Measurements from ENCODE around the gene HJURP.

The HJURP gene

DNA sequence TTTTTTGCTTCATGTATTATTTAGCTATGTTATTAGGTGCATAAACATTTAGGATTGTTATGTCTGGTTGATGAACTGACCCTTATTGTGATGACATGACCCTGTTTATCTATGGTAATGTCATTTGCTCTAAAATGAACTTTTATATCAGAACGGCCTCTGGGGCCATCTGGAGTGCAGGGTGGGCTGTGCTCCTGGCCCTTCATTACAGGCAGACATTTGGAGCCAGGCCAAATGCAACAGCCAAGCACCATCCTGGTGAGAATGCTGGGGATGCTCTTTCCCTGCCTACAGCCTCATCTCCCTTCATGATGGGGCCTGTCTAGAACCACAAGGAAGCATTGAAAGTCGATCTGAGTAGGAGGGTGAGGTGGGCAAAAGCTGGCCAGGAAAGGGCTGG, 38.0 kb downstream of the HJURP start:
- Histone ChIP-seq H3K9ac (ENCODE audit: low read length in 5 of 5) (no peak overlapping the region), H3K27me3 (ENCODE audit: control insufficient read depth in 5 of 5, insufficient read depth in 4 of 5, low read length in 5 of 5) (peaks cover 0 to 2% (median 0%) of the 10 kb centered on the region in 5 donors), H3K36me3 (ENCODE audit: control insufficient read depth in 5 of 5, insufficient read depth in 5 of 5, low read length in 5 of 5) (no peaks in the 10 kb centered on the region), H3K9me3 (ENCODE audit: control insufficient read depth in 5 of 5, low read length in 5 of 5) (peaks cover 0 to 3% (median 0%) of the 10 kb centered on the region in 5 donors), H3K4me3 (ENCODE audit: low read depth in 1 of 5, low read length in 5 of 5) (no peak overlapping the region), H3K4me1 (ENCODE audit: control insufficient read depth in 5 of 5, insufficient read depth in 5 of 5, low read length in 5 of 5) (peaks cover 0 to 28% (median 17%) of the 10 kb centered on the region in 5 donors), H3K27ac (ENCODE audit: low read depth, low read length) (no peak overlapping the region)

GRCh38 chr2:233815861-233816260, 38.5 kb downstream of the HJURP start:
- H3K4me3 ChIP-seq (ENCODE audit: low read depth in 1 of 5, low read length in 5 of 5), result no peak overlapping the region
- H3K27me3 ChIP-seq (ENCODE audit: control insufficient read depth in 5 of 5, insufficient read depth in 4 of 5, low read length in 5 of 5), result peaks cover 0 to 2% (median 0%) of the 10 kb centered on the region in 5 donors
- peaks cover 0 to 28% (median 17%) of the 10 kb centered on the region in 5 donors for H3K4me1 ChIP-seq (ENCODE audit: control insufficient read depth in 5 of 5, insufficient read depth in 5 of 5, low read length in 5 of 5)

DNA sequence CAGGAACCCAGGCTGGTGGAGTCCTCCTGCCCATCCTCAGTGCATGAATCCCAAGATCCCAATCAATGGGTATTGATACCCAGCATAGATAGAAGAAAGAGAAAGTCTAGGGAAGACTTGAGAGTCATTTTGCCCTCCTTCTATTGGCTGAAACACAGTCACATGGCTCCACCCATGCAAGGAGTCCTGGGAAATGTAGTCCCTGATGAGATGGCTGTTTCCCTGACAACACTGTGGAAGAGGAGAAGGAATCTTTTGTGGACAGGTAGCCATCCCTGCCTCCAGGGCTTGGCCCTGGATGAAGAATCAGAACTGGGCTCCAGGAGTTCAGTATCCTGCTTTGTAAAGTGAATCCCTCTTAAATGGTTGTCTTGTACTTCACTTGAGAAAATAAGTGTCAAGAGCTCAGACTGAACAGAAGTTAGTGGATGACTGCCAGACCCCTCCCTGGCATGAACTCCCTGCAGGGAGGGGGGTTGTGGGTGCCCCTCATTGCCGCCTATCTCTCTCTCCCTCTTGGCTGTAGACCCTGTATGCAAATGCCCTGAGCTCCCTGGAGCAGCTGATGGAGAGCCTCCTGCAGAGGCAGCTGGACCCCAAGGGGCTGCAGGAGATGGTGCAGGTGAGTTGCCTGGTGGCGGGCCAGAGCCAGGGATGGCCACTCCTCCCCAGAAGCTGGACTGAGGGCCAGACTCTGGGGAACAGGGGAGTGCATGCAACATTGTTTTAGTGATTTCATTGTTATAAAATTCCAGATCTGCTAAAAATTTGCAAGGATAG, 40.1 kb downstream of the HJURP start:
- H3K9ac ChIP-seq (ENCODE audit: low read length in 5 of 5), result no peak overlapping the region
- H3K4me1 ChIP-seq (ENCODE audit: control insufficient read depth in 5 of 5, insufficient read depth in 5 of 5, low read length in 5 of 5), result peaks cover 0 to 22% (median 17%) of the 10 kb centered on the region in 5 donors
- H3K27me3 ChIP-seq (ENCODE audit: control insufficient read depth in 5 of 5, insufficient read depth in 4 of 5, low read length in 5 of 5), result peaks cover 0 to 2% (median 0%) of the 10 kb centered on the region in 5 donors
- H3K36me3 ChIP-seq (ENCODE audit: control insufficient read depth in 5 of 5, insufficient read depth in 5 of 5, low read length in 5 of 5), result no peaks in the 10 kb centered on the region
- H3K4me3 ChIP-seq (ENCODE audit: low read depth in 1 of 5, low read length in 5 of 5), result no peak overlapping the region
- H3K27ac ChIP-seq (ENCODE audit: low read depth, low read length), result no peak overlapping the region
- H3K9me3 ChIP-seq (ENCODE audit: control insufficient read depth in 5 of 5, low read length in 5 of 5), result peaks cover 0 to 3% (median 0%) of the 10 kb centered on the region in 5 donors

More at GRCh38 chr2:233815861-233816260, 38.5 kb downstream of the HJURP start:
- no peak overlapping the region for H3K27ac ChIP-seq (ENCODE audit: low read depth, low read length)
- H3K36me3 ChIP-seq (ENCODE audit: control insufficient read depth in 5 of 5, insufficient read depth in 5 of 5, low read length in 5 of 5), result no peaks in the 10 kb centered on the region
- peaks cover 0 to 3% (median 0%) of the 10 kb centered on the region in 5 donors for H3K9me3 ChIP-seq (ENCODE audit: control insufficient read depth in 5 of 5, low read length in 5 of 5)
- H3K9ac ChIP-seq (ENCODE audit: low read length in 5 of 5), result no peak overlapping the region

GRCh38 chr2:233813236-233814055, 40.9 kb downstream of the HJURP start:
- Histone ChIP-seq H3K36me3 (ENCODE audit: control insufficient read depth in 5 of 5, insufficient read depth in 5 of 5, low read length in 5 of 5) (no peaks in the 10 kb centered on the region), H3K4me3 (ENCODE audit: low read depth in 1 of 5, low read length in 5 of 5) (no peak overlapping the region), H3K9me3 (ENCODE audit: control insufficient read depth in 5 of 5, low read length in 5 of 5) (peaks cover 0 to 3% (median 0%) of the 10 kb centered on the region in 5 donors), H3K27me3 (ENCODE audit: control insufficient read depth in 5 of 5, insufficient read depth in 4 of 5, low read length in 5 of 5) (peaks cover 0 to 9% (median 0%) of the 10 kb centered on the region in 5 donors), H3K4me1 (ENCODE audit: control insufficient read depth in 5 of 5, insufficient read depth in 5 of 5, low read length in 5 of 5) (peaks cover 0 to 22% (median 17%) of the 10 kb centered on the region in 5 donors), H3K9ac (ENCODE audit: low read length in 5 of 5) (no peak overlapping the region), H3K27ac (ENCODE audit: low read depth, low read length) (no peak overlapping the region)

GRCh38 chr2:233811732-233812131, 42.6 kb downstream of the HJURP start:
- Histone ChIP-seq H3K4me3 (ENCODE audit: low read depth in 1 of 5, low read length in 5 of 5) (no peak overlapping the region), H3K4me1 (ENCODE audit: control insufficient read depth in 5 of 5, insufficient read depth in 5 of 5, low read length in 5 of 5) (peaks cover 0 to 5% (median 5%) of the 10 kb centered on the region in 5 donors), H3K9me3 (ENCODE audit: control insufficient read depth in 5 of 5, low read length in 5 of 5) (peaks cover 0 to 3% (median 0%) of the 10 kb centered on the region in 5 donors), H3K9ac (ENCODE audit: low read length in 5 of 5) (no peak overlapping the region), H3K27me3 (ENCODE audit: control insufficient read depth in 5 of 5, insufficient read depth in 4 of 5, low read length in 5 of 5) (peaks cover 0 to 10% (median 0%) of the 10 kb centered on the region in 5 donors), H3K27ac (ENCODE audit: low read depth, low read length) (no peak overlapping the region), H3K36me3 (ENCODE audit: control insufficient read depth in 5 of 5, insufficient read depth in 5 of 5, low read length in 5 of 5) (no peaks in the 10 kb centered on the region)

DNA sequence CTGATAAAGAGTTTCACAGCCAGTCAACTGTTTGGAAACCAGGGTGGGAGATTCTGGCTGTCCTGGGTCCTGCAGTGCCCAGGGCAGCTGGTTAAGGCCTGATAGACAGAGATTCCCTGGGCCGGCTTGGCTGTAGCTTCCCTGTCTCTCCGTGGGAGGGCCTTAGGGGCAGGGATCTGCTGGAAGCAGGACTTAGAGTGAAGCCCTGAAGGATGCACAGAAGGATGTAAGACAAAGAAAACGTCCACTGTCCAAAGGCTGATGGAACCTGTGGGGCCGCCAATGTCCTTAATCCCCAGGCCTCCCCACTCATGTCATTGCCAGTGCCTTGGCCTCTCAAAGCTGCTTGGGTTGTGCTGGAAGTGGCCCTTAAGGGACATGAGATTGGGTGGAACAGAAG, 43.2 kb downstream of the HJURP start:
- Histone ChIP-seq H3K27ac (ENCODE audit: low read depth, low read length) (no peak overlapping the region), H3K4me3 (ENCODE audit: low read depth in 1 of 5, low read length in 5 of 5) (no peak overlapping the region), H3K27me3 (ENCODE audit: control insufficient read depth in 5 of 5, insufficient read depth in 4 of 5, low read length in 5 of 5) (peaks cover 0 to 10% (median 0%) of the 10 kb centered on the region in 5 donors), H3K4me1 (ENCODE audit: control insufficient read depth in 5 of 5, insufficient read depth in 5 of 5, low read length in 5 of 5) (no peaks in the 10 kb centered on the region), H3K36me3 (ENCODE audit: control insufficient read depth in 5 of 5, insufficient read depth in 5 of 5, low read length in 5 of 5) (no peaks in the 10 kb centered on the region), H3K9ac (ENCODE audit: low read length in 5 of 5) (no peak overlapping the region), H3K9me3 (ENCODE audit: control insufficient read depth in 5 of 5, low read length in 5 of 5) (no peaks in the 10 kb centered on the region)

DNA sequence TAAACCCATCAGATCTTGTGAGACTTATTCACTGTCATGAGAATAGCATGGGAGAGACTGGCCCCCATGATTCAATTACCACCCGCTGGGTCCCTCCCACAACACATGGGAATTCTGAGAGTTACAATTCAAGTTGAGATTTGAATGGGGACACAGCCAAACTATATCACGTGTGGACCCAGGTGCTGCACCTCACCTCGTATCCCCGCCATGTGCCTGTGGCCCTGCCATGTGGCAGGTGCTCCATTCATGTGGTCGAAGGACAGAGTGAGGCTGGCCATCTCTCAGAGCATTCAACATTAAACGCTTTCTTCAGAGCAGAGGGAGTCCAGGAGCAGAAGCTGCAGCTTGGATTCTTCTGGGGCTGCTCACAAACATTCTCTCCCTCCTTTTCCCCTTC, 44.0 kb downstream of the HJURP start:
- Histone ChIP-seq H3K27ac (ENCODE audit: low read depth, low read length) (no peak overlapping the region), H3K36me3 (ENCODE audit: control insufficient read depth in 5 of 5, insufficient read depth in 5 of 5, low read length in 5 of 5) (no peaks in the 10 kb centered on the region), H3K27me3 (ENCODE audit: control insufficient read depth in 5 of 5, insufficient read depth in 4 of 5, low read length in 5 of 5) (peaks cover 0 to 10% (median 0%) of the 10 kb centered on the region in 5 donors), H3K4me3 (ENCODE audit: low read depth in 1 of 5, low read length in 5 of 5) (no peak overlapping the region), H3K9ac (ENCODE audit: low read length in 5 of 5) (no peak overlapping the region), H3K9me3 (ENCODE audit: control insufficient read depth in 5 of 5, low read length in 5 of 5) (no peaks in the 10 kb centered on the region), H3K4me1 (ENCODE audit: control insufficient read depth in 5 of 5, insufficient read depth in 5 of 5, low read length in 5 of 5) (no peaks in the 10 kb centered on the region)

- H3K4me1 ChIP-seq (ENCODE audit: control insufficient read depth in 5 of 5, insufficient read depth in 5 of 5, low read length in 5 of 5), result no peaks in the 10 kb centered on the region
- no peaks in the 10 kb centered on the region for H3K36me3 ChIP-seq (ENCODE audit: control insufficient read depth in 5 of 5, insufficient read depth in 5 of 5, low read length in 5 of 5)
- no peaks in the 10 kb centered on the region for H3K9me3 ChIP-seq (ENCODE audit: control insufficient read depth in 5 of 5, low read length in 5 of 5)
- no peak overlapping the region for H3K9ac ChIP-seq (ENCODE audit: low read length in 5 of 5)
- no peak overlapping the region for H3K4me3 ChIP-seq (ENCODE audit: low read depth in 1 of 5, low read length in 5 of 5)
- H3K27ac ChIP-seq (ENCODE audit: low read depth, low read length), result no peak overlapping the region
- peaks cover 0 to 10% (median 0%) of the 10 kb centered on the region in 5 donors for H3K27me3 ChIP-seq (ENCODE audit: control insufficient read depth in 5 of 5, insufficient read depth in 4 of 5, low read length in 5 of 5)
These were observed 46.1 kb downstream of the HJURP start for GRCh38 chr2:233807966-233808935.

DNA sequence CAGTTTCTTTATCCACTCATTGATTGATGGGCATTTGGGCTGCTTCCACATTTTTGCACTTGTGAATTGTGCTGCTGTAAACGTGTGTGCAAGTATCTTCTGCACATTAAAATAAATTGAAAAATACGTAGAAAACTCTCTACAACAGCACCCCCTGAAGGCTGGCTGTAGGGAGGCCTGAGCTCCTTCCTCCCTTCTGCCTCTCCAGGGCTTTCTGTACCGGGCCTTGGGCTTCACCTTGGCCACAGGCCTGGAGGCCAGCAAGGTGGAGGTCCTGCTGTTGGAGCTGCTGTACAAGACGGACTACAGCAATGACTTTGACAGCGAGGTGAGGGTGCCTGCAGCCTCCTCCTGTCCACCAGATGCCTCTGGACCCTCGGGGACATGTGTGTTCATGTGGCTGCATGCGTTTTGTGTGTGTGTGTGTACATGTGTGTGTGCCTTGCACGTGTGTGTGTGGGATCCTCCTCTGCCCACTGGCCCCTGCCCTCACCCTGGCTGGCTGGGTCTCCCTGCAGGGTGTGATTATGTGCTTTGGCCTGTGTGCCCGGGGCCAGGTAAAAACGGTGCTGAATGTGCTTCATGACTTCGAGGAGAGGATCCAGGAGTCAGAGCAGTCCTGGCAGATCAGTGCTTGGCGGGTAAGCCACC, 47.0 kb downstream of the HJURP start:
- Histone ChIP-seq H3K27me3 (ENCODE audit: control insufficient read depth in 5 of 5, insufficient read depth in 4 of 5, low read length in 5 of 5) (peaks cover 0 to 10% (median 0%) of the 10 kb centered on the region in 5 donors), H3K9me3 (ENCODE audit: control insufficient read depth in 5 of 5, low read length in 5 of 5) (no peaks in the 10 kb centered on the region), H3K4me1 (ENCODE audit: control insufficient read depth in 5 of 5, insufficient read depth in 5 of 5, low read length in 5 of 5) (no peaks in the 10 kb centered on the region), H3K9ac (ENCODE audit: low read length in 5 of 5) (no peak overlapping the region), H3K4me3 (ENCODE audit: low read depth in 1 of 5, low read length in 5 of 5) (no peak overlapping the region), H3K27ac (ENCODE audit: low read depth, low read length) (no peak overlapping the region), H3K36me3 (ENCODE audit: control insufficient read depth in 5 of 5, insufficient read depth in 5 of 5, low read length in 5 of 5) (no peaks in the 10 kb centered on the region)
